Endothelial cell of umbilical vein (primary cell): ENCODE measurements around the gene SF3B5. TPM values are rescaled to one million over a fixed set of nuclear protein-coding genes. Genes with fewer than 3 reads are reported as not detected.

ENCODE experiments used
- BruUV-seq: library from RNA; stranded (reverse); fragments of 400-500 nt; replicated peaks from 2 replicates; lab custom pipeline; 2021; lab: Mats Ljungman, UMichigan
- CTCF ChIA-PET: fragments of 300-600, 350-600 bp; sonication (Branson Sonifier 250); formaldehyde crosslinking; loops from one replicate; lab custom pipeline; 2021; ENCODE audit warnings: antibody characterized with exemption, inconsistent platforms; lab: Charles Lee
- POLR2A ChIA-PET: fragments of 300-600, 350-600 bp; sonication (Branson Sonifier 250); formaldehyde crosslinking; loops from one replicate; lab custom pipeline; 2021; ENCODE audit warnings: antibody characterized with exemption, inconsistent platforms; lab: Charles Lee
- DNase-seq: peaks from one replicate; pipeline ENCODE4 v3.0.0-alpha.2; 2011; ENCODE audit warnings: low read depth, low spot score
- FAIRE-seq: peaks from 2 replicates; lab custom pipeline; 2011; peaks lifted over from hg19 to GRCh38; lab: Jason Lieb, UNC
- H2AFZ ChIP-seq: 2 replicates; pipeline ENCODE4 v1.6.0; 2012; ENCODE audit warnings: low read depth, low read length, control low read depth, inconsistent platforms
- H3K27ac ChIP-seq: 2 replicates; pipeline ENCODE4 v1.5.1; 2011; ENCODE audit warnings: low read depth, mild to moderate bottlenecking, control low read depth, low read length, moderate library complexity; ENCODE audit not compliant: insufficient read depth
- H3K27me3 ChIP-seq, 2 experiments: 2 replicates each; pipeline versions ENCODE4 v1.6.0 to v1.6.1; 2011; ENCODE audit warnings: low read length in 2 of 2, mixed read lengths in 1 of 2; ENCODE audit not compliant: control insufficient read depth in 2 of 2, insufficient read depth in 2 of 2
- H3K36me3 ChIP-seq, 2 experiments: 2 replicates in 1 of 2; 3 replicates in 1 of 2; pipeline ENCODE4 v1.5.1; 2011; ENCODE audit warnings: low read length in 2 of 2, mild to moderate bottlenecking in 1 of 2, moderate library complexity in 1 of 2; ENCODE audit not compliant: control insufficient read depth in 2 of 2, insufficient read depth in 2 of 2; ENCODE audit errors: extremely low read depth in 1 of 2
- H3K4me1 ChIP-seq: 3 replicates; pipeline ENCODE4 v1.5.1; 2011; ENCODE audit warnings: mild to moderate bottlenecking, low read length; ENCODE audit not compliant: control insufficient read depth, insufficient read depth; ENCODE audit errors: extremely low read depth
- H3K4me2 ChIP-seq: 2 replicates; pipeline ENCODE4 v1.6.1; 2011; ENCODE audit warnings: low read length, control low read depth, mixed read lengths; ENCODE audit not compliant: insufficient read depth
- H3K4me3 ChIP-seq, 3 experiments: fragments of 200-600 bp in 1 of 3; sonication (generic), shearing (Covaris generic) in 1 of 3; replicated peaks in 1 of 3; 2 replicates each; pipeline ENCODE4 v1.5.1; 2011 to 2016; ENCODE audit warnings: control low read depth in 3 of 3, low read length in 3 of 3, mild to moderate bottlenecking in 2 of 3, inconsistent platforms in 1 of 3, low read depth in 1 of 3, moderate library complexity in 1 of 3; ENCODE audit not compliant: insufficient read depth in 1 of 3
- H3K79me2 ChIP-seq: 2 replicates; pipeline ENCODE4 v1.6.0; 2012; ENCODE audit warnings: low read length, inconsistent platforms; ENCODE audit not compliant: control insufficient read depth, insufficient read depth
- H3K9ac ChIP-seq: replicated peaks from 2 replicates; pipeline ENCODE3; 2011; ENCODE audit warnings: low read length, control low read depth; ENCODE audit not compliant: insufficient read depth; ENCODE audit errors: extremely low read depth
- H3K9me1 ChIP-seq: replicated peaks from 3 replicates; pipeline ENCODE4 v1.6.0; 2011; ENCODE audit warnings: mild to moderate bottlenecking, low read length; ENCODE audit not compliant: control insufficient read depth, insufficient read depth; ENCODE audit errors: extremely low read depth
- H3K9me3 ChIP-seq: replicated peaks from 2 replicates; pipeline ENCODE4 v1.5.1; 2012; ENCODE audit warnings: low read length, inconsistent platforms; ENCODE audit not compliant: control insufficient read depth, insufficient read depth
- H4K20me1 ChIP-seq: replicated peaks from 2 replicates; pipeline ENCODE3; 2011; ENCODE audit warnings: mild to moderate bottlenecking, low read length; ENCODE audit not compliant: control insufficient read depth, insufficient read depth; ENCODE audit errors: extremely low read depth
- CTCF ChIP-seq, 2 donors: IDR thresholded peaks; 1 replicate in 1 of 2; 2 replicates in 1 of 2; pipeline ENCODE4 v1.5.1; 2011; ENCODE audit warnings: low read length in 2 of 2, mild to moderate bottlenecking in 2 of 2, moderate library complexity in 2 of 2, control low read depth in 1 of 2, inconsistent platforms in 1 of 2, low read depth in 1 of 2; ENCODE audit not compliant: insufficient read depth in 1 of 2; ENCODE audit errors: extremely low read depth in 1 of 2
- EZH2 ChIP-seq: IDR thresholded peaks from 2 replicates; pipeline ENCODE4 v1.6.1; 2012; ENCODE audit warnings: borderline replicate concordance, low read depth, mild to moderate bottlenecking, moderate library complexity, low read length, inconsistent platforms; ENCODE audit not compliant: severe bottlenecking
- FOS ChIP-seq: IDR thresholded peaks from 2 replicates; pipeline ENCODE4 v1.6.1; 2011; ENCODE audit warnings: mild to moderate bottlenecking, low read length, moderate library complexity, borderline replicate concordance; ENCODE audit not compliant: insufficient read depth
- GATA2 ChIP-seq: IDR thresholded peaks from 2 replicates; pipeline ENCODE4 v1.7.0; 2011; ENCODE audit warnings: low read depth, mild to moderate bottlenecking, moderate library complexity, mixed read lengths, low read length; ENCODE audit not compliant: insufficient read length, insufficient read depth
- JUN ChIP-seq: IDR thresholded peaks from 2 replicates; pipeline ENCODE4 v1.6.1; 2011; ENCODE audit warnings: borderline replicate concordance, low read depth; ENCODE audit not compliant: insufficient read length, insufficient read depth
- MAX ChIP-seq: IDR thresholded peaks from 2 replicates; pipeline ENCODE4 v1.6.1; 2011; ENCODE audit not compliant: insufficient read depth, insufficient read length
- MYC ChIP-seq: IDR thresholded peaks from one replicate; pipeline ENCODE4 v1.6.1; 2011; ENCODE audit warnings: mild to moderate bottlenecking, low read depth, low read length
- POLR2A ChIP-seq: IDR thresholded peaks from 2 replicates; pipeline ENCODE4 v1.6.1; 2012; ENCODE audit warnings: low read depth, mild to moderate bottlenecking, control low read depth, low read length
- POLR2AphosphoS5 ChIP-seq: IDR thresholded peaks from 2 replicates; pipeline ENCODE4 v1.6.1; 2012; ENCODE audit warnings: low read depth, mild to moderate bottlenecking, control low read depth, low read length, moderate library complexity; ENCODE audit not compliant: insufficient read depth
- dilution Hi-C: fragments of 300-500 bp; cut with MboI; formaldehyde crosslinking; loops from one replicate; pipeline ENCODE4 v1.15.0; 2019; ENCODE audit warnings: low sequenced_read_pairs; ENCODE audit not compliant: extremely low pct_ligation_motif_present
- intact Hi-C: fragments of 100-400 bp; cut with micrococcal nuclease; formaldehyde crosslinking; loops from one replicate; pipeline ENCODE4 v1.10.0; 2022
- polyA plus RNA-seq, 4 experiments: library from polyadenylated mRNA; depleted of rRNA in 3 of 4; stranded (reverse) in 3 of 4; unstranded in 1 of 4; fragments of >200 nt; gene quantifications; 2 replicates each; pipeline versions ENCODE4 v1.2.1 to v1.2.3, GENCODE V29; 2011 to 2012; ENCODE audit warnings: missing spikeins in 1 of 4
- total RNA-seq: library from RNA; stranded (reverse); gene quantifications from 2 replicates; pipeline ENCODE4 v1.2.3, GENCODE V29; 2021

SF3B5 gene
- total and polyA plus RNA-seq, 2 donors (not counting 3 experiments of a cell fraction or from before 2014, with no cell fraction given) = 185 to 540 TPM

- no peak for FAIRE-seq
- no peak overlapping the region for H3K27ac ChIP-seq
Observed at GRCh38 chr6:144049386-144049785, 46.0 kb downstream of the SF3B5 start.

More at GRCh38 chr6:144049386-144049785, 46.0 kb downstream of the SF3B5 start:
- POLR2A ChIA-PET = no interaction called here
- Histone ChIP-seq H2AFZ (no peak overlapping the region), H3K4me3 (no peak overlapping the region), H3K9me3 (no peaks in the 10 kb centered on the region), H4K20me1 (no peaks in the 10 kb centered on the region), H3K4me1 (no peaks in the 10 kb centered on the region), H3K9ac (no peak overlapping the region), H3K36me3 (no peaks in the 10 kb centered on the region), H3K27me3 (peaks cover 6 to 17% of the 10 kb centered on the region in 2 experiments), H3K4me2 (no peak overlapping the region), H3K9me1 (no peaks in the 10 kb centered on the region), H3K79me2 (no peaks in the 10 kb centered on the region)
- TF ChIP-seq POLR2A = no peak
- no peak for TF ChIP-seq GATA2
- TF ChIP-seq POLR2AphosphoS5 = no peak
- no peak for TF ChIP-seq FOS
- no peak for TF ChIP-seq CTCF (IDR thresholded peaks at IDR 0.05; ENCODE audit: extremely low read depth in 1 of 2, insufficient read depth in 1 of 2, low read depth in 1 of 2, low read length in 2 of 2)
- TF ChIP-seq EZH2 = no peak
- TF ChIP-seq MYC = no peak
- no peak for TF ChIP-seq MAX
- no peak for TF ChIP-seq JUN
- intact Hi-C loops (no loop called here), dilution Hi-C loops (no loop called here)
- DNase-seq = no peak
- no TSS peak for BruUV-seq
- CTCF ChIA-PET = no interaction called here
